GM21529 (cell line): Measurements from ENCODE around the gene CCSER1.
"Not testable (repeated sequence)": the region's sequence is repeated elsewhere in the genome, so short reads cannot be mapped to it uniquely, and the experiment has no call there.

Experiments
- ATAC-seq: cut with Tn5 transposase; IDR thresholded peaks from one replicate; pipeline ENCODE4 v1.9.1; 2021; ENCODE audit not compliant: unreplicated experiment

The CCSER1 gene

DNA sequence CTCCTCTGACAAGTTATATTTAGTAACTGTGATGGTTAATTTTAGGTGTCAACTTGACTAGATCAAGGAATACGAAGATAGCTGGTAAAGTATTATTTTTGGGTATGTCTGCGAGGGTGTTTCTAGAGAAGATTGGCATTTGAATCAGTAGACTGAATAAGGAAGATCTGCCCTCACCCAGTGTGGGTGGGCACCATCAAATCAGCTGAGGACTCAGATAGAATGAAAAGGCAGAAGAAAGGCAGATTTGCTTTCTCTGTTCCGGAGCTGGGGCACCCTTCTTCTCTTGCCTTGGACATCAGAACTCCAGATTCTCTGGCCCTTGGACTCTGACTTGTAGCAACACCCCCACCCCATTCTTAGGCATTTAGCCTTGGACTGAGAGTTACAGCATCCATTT is 981.6 kb downstream of the CCSER1 start:
- no peak for ATAC-seq

DNA sequence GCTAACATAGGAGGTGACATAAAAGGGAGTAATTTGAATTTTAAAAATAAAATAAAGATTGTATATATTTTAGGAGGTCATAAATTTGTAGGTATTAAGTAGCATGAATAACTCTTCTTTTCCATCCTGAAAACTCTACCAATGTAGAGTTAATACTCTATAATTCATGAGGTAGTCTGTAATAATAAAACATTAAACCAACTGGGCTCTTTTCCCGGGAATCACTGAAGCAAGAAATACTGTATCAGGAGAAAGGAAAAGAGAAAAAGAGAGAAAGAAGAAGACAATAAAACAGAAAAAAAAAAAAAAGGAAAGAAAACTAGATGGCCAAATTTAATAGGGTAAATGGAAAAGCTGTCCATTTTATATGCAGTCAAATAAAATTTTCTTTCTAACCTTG is 984.4 kb downstream of the CCSER1 start:
- no peak for ATAC-seq

DNA sequence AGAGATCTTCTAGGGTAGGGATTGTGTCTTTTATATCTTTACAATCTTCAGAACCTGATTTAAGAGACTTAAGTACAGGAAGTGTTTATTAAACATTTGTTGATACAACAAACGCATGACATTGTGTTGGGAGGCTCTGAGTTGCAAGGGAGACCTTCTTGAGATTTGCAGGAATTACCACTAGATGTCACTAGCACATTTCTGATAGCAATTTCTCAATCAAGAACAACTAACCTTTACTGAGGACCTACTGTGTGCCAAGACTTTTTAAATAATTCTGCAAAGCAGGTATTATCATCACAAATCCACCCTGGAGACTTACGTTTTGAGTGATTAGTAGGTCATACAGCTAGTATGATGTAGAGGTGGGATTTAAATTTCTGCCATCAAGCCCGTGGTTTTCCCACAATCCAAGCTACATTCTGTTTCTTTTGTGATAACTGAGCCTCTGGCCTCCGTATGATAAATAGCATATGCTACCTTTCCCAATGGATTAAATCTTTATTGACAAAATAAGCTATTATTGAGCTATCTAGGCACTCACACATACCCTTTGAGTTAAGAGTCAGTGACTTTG is 986.0 kb downstream of the CCSER1 start:
- no peak for ATAC-seq

DNA sequence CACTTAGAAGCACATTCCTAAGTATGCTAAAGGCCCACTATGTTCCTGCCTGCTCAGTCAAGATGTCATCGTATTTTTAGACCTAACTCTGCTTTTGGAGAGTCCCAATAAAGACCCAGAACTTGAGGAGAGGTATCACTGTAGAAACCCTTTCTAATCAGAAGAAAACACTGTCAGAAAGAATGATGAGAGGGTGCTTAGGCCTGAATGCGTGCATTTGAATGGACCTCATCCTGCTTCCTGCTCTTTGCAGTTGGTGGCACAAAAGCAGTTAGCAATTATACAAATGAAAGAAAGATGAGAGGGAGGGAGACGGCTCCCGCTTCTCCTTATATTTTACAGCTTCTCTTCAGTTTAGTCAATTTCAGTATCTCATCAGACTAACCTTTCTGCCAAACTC is 987.2 kb downstream of the CCSER1 start:
- ATAC-seq: no peak

DNA sequence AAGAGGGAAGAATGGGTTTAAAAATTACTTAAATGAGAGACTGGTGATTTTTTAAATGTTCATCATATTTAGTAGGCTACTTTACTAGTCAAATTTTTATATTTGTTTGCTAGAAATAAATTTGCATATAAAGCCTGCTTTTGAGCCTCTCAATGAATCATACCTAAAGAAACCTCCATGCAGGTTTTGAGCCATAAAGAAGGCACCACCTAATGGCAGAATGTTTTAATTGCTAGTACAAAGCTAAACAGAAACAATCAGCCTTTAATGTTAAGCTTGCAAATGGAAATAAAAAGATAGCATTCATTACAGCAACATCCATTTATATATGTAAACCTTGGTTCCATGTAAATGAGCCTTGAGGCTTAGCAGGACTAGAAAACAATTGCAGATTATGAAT is 989.7 kb downstream of the CCSER1 start:
- peak; percentile 49 for ATAC-seq

DNA sequence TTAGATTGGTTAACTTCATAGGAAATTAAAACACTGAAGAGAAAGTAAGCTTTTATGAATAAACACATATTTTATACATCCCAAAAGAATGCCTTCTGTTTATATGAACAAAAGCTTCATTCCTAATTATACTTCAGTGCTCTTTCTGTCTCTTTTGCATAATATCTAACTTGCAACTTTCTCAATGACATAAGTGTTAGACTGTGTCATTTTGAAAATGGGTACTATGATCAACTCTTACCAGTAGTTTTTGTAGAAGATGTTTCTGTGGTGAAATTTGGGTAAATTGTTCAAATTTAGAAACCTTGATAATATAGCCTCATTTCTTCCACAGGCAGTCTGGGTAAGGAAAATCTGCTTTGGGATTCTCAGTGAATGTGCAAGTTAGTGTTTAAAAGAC is 991.4 kb downstream of the CCSER1 start:
- ATAC-seq: peak; percentile 59

DNA sequence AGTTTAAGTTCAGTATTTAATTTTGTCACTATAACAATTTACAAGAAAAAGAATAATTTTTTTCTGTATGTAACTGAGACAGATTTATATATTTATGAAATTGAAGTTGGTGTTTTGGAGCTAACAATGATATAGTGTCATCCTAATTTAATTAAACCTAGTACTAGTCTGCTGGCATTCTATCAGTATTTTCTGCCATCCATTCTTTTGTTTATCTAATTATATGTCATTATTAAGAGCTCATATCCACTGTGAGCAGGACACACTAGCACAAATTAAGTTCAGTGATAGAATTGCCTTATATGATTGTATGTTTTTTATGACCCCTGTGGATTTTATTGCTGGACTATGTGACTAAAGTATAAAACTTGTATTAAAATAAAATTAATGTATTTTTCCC is 996.5 kb downstream of the CCSER1 start:
- no peak for ATAC-seq

DNA sequence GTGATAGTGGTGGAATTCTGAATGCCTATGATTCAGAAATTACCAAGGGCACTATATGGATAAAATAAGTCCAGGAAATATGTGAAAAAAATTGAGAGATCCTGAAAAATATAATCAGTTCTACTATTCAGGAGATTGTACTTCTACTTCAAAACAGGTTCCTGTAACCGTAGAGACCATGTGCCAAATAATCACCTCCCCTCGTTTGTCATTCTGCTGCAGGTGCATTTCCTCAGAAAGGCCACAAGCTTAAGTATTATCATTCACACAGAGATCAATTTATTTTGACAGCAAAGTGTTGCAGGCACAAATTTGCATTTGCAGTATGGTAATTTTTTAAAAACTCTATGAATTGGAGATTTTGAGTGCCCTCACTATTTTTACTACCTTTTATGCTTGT is 1000.0 kb downstream of the CCSER1 start:
- no peak for ATAC-seq

DNA sequence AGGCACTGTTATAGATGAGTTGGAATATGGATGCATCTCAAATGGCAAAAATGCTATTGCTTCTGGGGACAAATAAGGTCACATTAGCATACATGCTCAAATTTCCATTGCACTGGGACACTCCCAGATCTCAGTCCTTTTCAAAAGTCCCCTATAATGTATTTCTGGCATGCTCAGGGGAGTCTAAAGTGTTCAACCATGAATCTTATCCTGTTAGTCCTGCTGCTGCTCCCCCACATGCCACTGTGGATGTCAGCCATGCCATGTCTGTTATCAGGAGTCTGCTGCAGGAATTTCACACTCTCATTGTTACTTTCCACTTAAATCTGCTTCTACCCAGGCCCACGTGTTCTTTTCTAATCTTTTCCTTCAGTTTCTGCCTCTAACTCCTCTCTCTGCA is 1000.6 kb downstream of the CCSER1 start:
- ATAC-seq: no peak

DNA sequence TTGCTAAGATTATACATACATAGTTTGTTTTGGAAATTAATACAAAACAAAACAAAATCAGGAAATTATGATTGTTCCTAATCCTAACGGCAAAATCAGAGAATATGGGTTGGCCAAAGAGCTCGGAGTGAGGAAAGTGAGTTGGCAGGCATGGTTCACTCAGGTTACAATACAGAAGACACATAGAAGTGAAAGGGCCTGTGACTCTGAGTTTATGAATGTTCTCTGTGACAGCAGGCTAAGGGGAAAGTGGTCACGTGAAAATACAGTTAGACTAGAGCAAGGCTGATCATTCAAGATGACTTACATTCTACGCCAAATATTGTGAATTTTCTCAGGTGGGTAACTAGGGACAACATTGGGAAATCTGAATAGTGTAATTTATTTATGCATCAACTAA is 1001.3 kb downstream of the CCSER1 start:
- ATAC-seq: no peak

DNA sequence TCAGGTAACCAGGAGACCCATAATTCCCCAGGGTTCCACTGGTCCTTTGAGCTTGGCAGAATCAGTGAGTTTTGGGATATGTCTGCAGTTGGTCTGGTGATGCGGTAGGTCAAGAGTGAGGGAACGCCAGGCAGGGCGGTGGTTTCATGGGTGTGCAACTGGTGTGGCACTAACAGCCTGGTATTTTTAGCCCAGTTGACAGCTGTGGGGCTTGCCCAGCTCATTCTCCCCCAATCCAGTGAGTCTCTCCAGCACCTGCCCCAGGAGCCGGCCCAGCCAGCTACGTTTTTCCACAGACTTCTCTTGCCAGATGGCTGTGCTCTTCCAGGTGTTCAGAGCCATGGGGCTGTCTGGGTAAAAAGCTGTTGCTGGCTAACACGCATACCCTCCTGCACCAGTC is 1019.9 kb downstream of the CCSER1 start:
- ATAC-seq: no peak

DNA sequence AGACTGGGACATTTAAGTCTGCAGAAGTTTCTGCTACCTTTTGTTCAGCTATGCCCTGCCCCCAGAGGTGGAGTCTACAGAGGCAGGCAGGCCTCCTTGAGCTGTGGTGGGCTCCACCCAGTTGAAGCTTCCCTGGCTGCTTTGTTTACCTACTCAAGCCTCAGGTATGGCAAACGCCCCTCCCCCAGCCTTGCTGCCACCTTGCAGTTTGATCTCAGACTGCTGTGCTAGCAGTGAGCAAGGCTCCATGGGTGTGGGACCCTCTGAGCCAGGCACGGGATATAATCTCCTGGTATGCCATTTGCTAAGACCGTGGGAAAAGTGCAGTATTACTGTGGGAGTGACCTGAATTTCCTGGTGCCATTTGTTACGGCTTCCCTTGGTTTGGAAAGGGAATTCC is 1026.8 kb downstream of the CCSER1 start:
- not testable (repeated sequence) for ATAC-seq

DNA sequence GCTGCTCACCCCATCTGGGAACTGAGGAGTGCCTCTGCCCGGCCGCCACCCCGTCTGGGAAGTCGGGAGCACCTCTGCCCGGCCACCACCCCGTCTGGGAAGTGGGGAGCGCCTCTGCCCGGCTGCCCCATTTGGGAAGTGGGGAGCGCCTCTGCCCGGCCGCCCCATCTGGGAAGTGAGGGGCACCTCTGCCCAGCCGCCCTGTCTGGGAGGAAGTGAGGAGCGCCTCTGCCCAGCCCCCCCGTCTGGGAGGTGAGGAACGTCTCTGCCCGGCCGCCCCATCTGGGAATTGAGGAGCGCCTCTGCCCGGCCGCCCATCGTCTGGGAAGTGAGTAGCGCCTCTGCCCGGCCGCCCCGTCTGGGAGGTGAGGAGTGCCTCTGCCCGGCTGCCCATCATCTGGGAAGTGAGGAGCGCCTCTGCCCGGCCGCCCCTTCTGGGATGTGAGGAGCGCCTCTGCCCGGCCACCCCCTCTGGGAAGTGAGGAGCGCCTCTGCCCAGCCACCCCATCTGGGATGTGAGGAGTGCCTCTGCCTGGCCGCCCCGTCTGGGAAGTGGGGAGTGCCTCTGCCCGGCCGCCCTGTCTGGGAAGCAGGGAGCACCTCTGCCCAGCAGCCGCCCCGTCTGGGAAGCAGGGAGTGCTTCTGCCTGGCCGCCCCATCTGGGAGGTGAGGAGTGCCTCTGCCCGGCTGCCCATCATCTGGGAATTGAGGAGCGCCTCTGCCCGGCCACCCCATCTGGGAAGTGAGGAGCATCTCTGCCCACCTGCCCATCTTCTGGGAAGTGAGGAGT is 1040.9 kb downstream of the CCSER1 start:
- ATAC-seq: not testable (repeated sequence)

DNA sequence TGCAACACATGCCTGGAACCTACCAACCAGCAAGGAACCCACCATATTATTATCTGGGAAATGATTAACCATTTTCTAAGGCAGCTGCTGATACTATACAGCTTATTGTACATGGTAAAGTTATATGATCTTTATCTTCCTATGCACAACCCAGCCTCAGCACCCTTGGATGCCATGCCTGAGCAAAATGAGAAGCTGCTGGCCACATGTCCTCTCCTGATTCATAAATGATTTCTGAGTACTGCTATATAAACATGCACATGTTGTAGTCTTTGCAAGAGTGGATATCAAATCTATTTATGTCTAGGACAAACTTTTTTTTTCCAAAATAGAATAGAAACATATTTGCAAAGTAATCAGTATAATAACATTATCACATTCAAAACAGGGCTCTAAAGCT is 1043.6 kb downstream of the CCSER1 start:
- no peak for ATAC-seq

DNA sequence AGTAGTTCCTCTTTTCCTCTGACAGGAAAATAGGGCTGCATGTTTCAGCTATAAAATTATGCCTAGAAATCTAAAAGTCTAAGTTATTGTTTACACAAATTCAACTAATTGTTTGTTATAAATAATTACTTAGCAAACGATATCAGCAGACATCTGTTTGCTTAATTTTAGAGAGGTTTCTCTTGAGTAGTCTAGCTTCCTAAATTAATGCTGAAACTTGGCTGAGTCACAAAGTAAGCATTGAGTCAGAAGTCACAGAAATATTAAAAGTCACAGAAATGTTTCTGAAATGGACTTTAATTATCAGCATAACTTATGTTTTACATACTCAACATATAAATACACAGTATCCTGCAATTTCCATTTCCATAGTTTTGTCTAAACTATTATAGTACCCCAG is 1044.0 kb downstream of the CCSER1 start:
- no peak for ATAC-seq

DNA sequence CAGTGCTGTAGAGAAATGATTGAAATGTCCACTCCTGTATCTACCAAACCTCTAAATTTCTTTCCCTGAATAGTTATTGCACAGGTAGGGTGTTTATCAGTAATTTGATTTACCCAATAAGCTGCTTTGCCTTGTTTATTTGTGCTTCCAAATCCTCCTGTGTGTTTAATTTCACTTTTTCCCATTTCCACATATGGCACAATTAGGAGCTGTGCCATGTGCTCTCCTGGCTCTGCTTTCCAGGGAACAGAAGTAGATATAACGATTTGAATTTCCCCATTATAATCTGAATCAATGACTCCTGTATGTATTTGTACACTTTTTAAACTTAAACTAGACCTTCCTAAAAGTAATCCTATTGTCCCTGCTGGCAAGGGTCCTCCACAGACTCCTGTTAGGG is 1057.9 kb downstream of the CCSER1 start:
- ATAC-seq: not testable (repeated sequence)

DNA sequence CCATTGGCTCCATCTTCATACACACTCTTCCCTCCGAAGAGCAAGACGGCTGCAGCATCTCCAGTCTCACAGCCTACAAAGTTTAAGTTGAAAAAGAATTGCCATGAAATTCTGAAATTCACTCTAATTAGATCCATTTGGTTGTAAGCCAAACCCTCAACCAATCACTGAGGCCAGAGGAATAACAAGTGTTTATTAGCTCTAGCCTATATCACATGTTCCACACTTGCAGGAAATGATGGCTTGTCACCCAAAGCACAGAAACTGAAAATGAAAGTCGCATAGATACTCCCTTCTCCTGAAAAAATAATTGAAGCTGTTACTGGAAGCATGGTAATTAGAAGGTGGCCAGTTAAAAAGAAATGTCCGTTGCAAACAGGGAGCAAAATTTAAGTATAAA is 1071.8 kb downstream of the CCSER1 start:
- peak; percentile 63 for ATAC-seq

DNA sequence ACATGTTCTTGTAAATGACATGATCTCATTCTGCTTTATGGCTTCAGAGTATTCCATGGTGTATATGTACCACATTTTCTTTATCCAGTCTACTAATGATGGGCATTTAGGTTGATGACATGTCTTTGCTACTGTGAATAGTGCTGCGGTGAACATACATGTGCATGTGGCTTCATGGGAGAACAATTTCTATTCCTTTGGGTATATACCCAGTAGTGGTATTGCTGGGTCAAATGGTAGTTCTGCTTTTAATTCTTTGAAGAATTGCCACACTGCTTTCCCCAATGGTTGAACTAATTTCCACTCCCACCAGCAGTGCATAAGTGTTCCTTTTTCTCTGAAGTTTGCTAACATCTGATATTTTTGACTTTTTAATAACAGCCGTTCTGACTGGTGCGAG is 1080.3 kb downstream of the CCSER1 start:
- no peak for ATAC-seq

DNA sequence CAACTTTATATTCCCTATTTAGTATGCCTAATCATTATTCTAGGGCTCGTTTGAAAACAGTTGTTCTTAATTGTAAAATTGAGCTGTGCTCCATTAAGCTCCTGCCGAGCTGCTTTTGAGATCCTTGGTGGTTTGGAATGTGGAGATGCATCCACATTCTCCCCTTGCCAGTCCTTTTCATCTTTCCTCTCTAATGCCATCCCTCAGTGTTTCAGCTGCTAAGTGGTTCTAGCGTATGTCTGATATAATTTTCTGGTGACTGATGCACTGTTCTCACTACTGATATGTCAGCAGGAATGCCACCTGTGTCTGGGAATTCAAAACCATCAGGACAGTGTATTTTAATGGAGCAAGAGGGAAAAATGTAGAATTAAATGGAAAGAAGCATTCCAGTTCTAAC is 1085.0 kb downstream of the CCSER1 start:
- no peak for ATAC-seq

DNA sequence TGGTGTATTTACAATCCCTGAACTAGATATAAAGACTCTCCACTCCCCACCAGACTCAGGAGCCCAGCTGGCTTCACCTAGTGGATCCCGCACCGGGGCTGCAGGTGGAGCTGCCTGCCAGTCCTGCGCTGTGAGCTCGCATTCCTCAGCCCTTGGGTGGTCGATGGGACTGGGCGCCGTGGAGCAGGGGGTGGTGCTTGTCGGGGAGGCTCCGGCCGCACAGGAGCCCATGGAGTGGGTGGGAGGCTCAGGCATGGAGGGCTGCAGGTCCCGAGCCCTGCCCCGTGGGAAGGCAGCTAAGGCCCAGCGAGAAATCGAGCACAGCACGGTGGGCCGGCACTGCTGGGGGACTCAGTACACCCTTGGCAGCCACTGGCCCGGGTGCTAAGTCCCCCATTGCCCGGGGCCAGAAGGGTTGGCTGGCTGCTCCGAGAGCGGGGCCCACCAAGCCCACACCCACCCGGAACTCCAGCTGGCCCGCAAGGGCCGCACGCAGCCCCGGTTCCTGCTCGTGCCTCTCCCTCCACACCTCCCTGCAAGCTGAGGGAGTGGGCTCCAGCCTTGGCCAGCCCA is 1090.7 kb downstream of the CCSER1 start:
- ATAC-seq: not testable (repeated sequence)

DNA sequence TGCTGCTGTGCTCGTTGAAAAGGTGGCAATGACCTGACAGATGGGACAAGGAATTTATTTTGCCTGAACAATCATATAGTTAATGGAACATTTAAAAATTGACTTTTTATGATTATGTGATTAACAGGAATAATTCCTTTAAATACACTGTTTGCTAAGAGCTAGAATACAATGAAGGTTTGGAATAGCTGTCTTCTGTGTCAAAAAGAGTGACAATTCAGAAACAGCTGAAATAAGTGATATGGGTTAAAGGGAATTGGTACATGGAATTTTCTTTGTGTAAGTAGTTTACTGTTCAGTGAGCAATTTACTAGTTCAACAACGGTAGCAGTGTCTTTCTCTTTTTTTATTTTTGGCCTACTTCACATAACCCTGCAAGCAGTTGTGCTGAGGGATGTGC is 1093.1 kb downstream of the CCSER1 start:
- no peak for ATAC-seq

DNA sequence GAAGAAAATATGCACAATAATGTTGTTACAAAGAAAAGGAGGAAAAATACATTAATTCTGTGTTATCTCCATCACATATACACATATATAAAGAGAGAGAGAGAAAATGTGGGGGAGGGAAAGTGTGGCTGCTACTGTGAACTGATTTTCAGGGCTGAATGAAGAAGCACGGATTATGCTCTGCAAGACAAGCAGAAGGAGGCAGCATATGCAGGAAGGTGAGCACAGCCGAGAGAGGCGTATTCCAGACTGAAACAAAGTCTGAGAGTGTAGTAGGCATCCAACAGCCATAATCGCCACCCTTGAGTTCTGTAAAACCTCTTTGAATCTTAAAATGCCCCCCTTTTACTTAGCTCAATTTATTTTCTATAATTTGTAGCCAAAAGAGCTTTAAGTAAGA is 1094.8 kb downstream of the CCSER1 start:
- ATAC-seq: no peak

DNA sequence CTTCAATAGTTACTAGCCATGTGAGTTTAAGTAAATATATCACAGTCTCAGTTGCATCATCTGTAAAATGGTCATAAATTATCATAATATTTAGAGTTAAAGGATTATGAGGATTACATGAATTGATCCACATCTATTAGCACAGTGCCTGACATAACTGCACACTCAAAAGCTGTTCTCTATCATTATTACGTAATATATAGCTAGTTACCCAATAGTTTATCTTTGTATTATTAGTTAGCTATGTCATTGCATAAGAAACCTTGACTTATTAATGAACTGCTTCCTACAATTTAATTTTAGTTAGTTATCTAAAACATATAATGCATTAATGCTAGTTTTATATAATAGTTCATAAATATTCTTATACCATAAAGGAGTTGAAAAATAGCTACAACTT is 1099.7 kb downstream of the CCSER1 start:
- no peak for ATAC-seq
